ENCODE measurements around the gene GTF3C5. TPM values are rescaled to one million over a fixed set of nuclear protein-coding genes. Genes with fewer than 3 reads are reported as not detected.

GTF3C5 gene
- total and polyA plus RNA-seq, 9 of the 15 experiments (the other 6 are each of a cell fraction or from before 2014, with no cell fraction given), result 3.8 to 118 (median 83.7) TPM

GRCh38 chr9:133003071-133003461 lies 27.7 kb upstream of the GTF3C5 start (continued):
- TF ChIP-seq CXXC5 (CRISPR knock-in tag; IDR thresholded peaks at IDR 0.05) (peak; percentile 40), ZNF23 (CRISPR knock-in tag; IDR thresholded peaks at IDR 0.05) (no peak)

- in situ Hi-C loops (cut with MboI), result no loop called here
- peak overlapping the region; percentile 90 for H3K27ac ChIP-seq (ENCODE audit: extremely low read depth, low read depth, low read length)
- peaks cover 63 to 76% of the 10 kb centered on the region in 2 experiments for H3K4me1 ChIP-seq (replicated peaks in 1 of 2; ENCODE audit: control insufficient read depth in 2 of 2, insufficient read depth in 2 of 2, low read length in 2 of 2)
- peak overlapping the region; percentile 67 to 86 for H3K9ac ChIP-seq (ENCODE audit: insufficient read depth in 1 of 2, low read depth in 2 of 2, low read length in 2 of 2)
- 0 out of 2 replicates have a peak overlapping the region, but pooled peaks have one; percentile 61 for H2AFZ ChIP-seq (ENCODE audit: low read depth, low read length)
- H3K4me2 ChIP-seq (ENCODE audit: insufficient read depth, low read length), result peak overlapping the region; percentile 76
- no peaks in the 10 kb centered on the region for H3K27me3 ChIP-seq (ENCODE audit: control insufficient read depth in 2 of 2, insufficient read depth in 2 of 2, low read length in 2 of 2)
- H3K9me3 ChIP-seq (replicated peaks; ENCODE audit: control insufficient read depth, insufficient read depth, low read depth, low read length), result no peaks in the 10 kb centered on the region
- H3K36me3 ChIP-seq (ENCODE audit: control insufficient read depth, insufficient read depth, low read length), result no peaks in the 10 kb centered on the region
- intact Hi-C loops (cut with micrococcal nuclease), result loop anchor here (1.0 to 2.0 kb wide), 2 partner anchors 19 to 26 kb away; no protein-coding TSS in a partner anchor
- H3K9me1 ChIP-seq (ENCODE audit: control insufficient read depth, insufficient read depth, low read length), result peaks cover 5% of the 10 kb centered on the region
- no peaks in the 10 kb centered on the region for H4K20me1 ChIP-seq (replicated peaks; ENCODE audit: control insufficient read depth, insufficient read depth, low read length)
- FAIRE-seq, result no peak
- BruUV-seq (replicated peaks), result no TSS peak
- peak overlapping the region; percentile 4; the same call in 1 of the 2 replicates for H3K4me3 ChIP-seq
- DNase-seq (ENCODE audit: extremely low read depth in 1 of 4, low spot score in 3 of 4), result no peak
- WGBS (ENCODE audit: insufficient coverage, low coverage, missing lambda C conversion rate), result 6% methylated on average over 8 of the region's 9 CpGs
- H3K79me2 ChIP-seq (ENCODE audit: control insufficient read depth, insufficient read depth, low read length), result peaks cover 2% of the 10 kb centered on the region; the same call in 1 of the 3 replicates
- ChIA-PET POLR2A (interaction anchor here (0.6 to 1.7 kb wide), 11 partner anchors 9 to 807 kb away, joined by 3 to 11 read pairs (median 4); partner anchors contain the start of gene GTF3C5), CTCF (ENCODE audit: low intra/inter-chr PET ratio) (no interaction called here)
- ATAC-seq, result peak; percentile 23
- TF ChIP-seq TAF9B (IDR thresholded peaks at IDR 0.05; ENCODE audit: partially characterized antibody) (no peak), RBFOX2 (IDR thresholded peaks at IDR 0.05; ENCODE audit: low read depth, low read length) (peak; percentile 69), ATF6 (CRISPR knock-in tag; IDR thresholded peaks at IDR 0.05) (0 out of 2 replicates have a peak, but pooled peaks have one; percentile 68), CEBPB (tag; IDR thresholded peaks at IDR 0.05) (peak; percentile 37; the same call in 1 of the 2 replicates), ZNF431 (CRISPR knock-in tag; IDR thresholded peaks at IDR 0.05) (peak; percentile 29; the same call in 1 of the 2 replicates), CREB3 (tag; conservative IDR thresholded peaks at IDR 0.05; ENCODE audit: low read depth) (0 out of 2 replicates have a peak, but pooled peaks have one; percentile 17), USF1 (CRISPR knock-in tag; IDR thresholded peaks at IDR 0.05) (no peak), NFRKB (IDR thresholded peaks at IDR 0.05; ENCODE audit: low read depth) (peak; percentile 33; the same call in 1 of the 2 replicates), ZBTB11 (CRISPR knock-in tag; IDR thresholded peaks at IDR 0.05) (0 out of 6 replicates have a peak, but pooled peaks of 1 of the 3 experiments have one; percentile 6), FOXJ3 (CRISPR knock-in tag; IDR thresholded peaks at IDR 0.05) (no peak)
Observed at GRCh38 chr9:133003671-133004090, 27.1 kb upstream of the GTF3C5 start.
